Glutamatergic neuron (in vitro differentiated cells): ENCODE data around the gene SMARCA2. TPM values are rescaled to one million over a fixed set of nuclear protein-coding genes. Genes with fewer than 3 reads are reported as not detected.

ENCODE experiments used
- DNase-seq: peaks from one replicate; pipeline ENCODE4 v3.0.0; 2022
- H3K27ac Mint-ChIP-seq: one replicate; pipeline ENCODE4 v1.8.0; 2020; ENCODE audit warnings: mild to moderate bottlenecking, mixed read lengths, inconsistent platforms; ENCODE audit not compliant: unreplicated experiment
- H3K27me3 Mint-ChIP-seq: one replicate; pipeline ENCODE4 v1.8.0; 2020; ENCODE audit warnings: mild to moderate bottlenecking, moderate library complexity, mixed read lengths, inconsistent platforms; ENCODE audit not compliant: unreplicated experiment
- H3K36me3 Mint-ChIP-seq: one replicate; pipeline ENCODE4 v1.8.0; 2020; ENCODE audit warnings: mild to moderate bottlenecking, mixed read lengths, inconsistent platforms; ENCODE audit not compliant: unreplicated experiment
- H3K4me1 Mint-ChIP-seq: one replicate; pipeline ENCODE4 v1.8.0; 2020; ENCODE audit warnings: mild to moderate bottlenecking, low read depth, mixed read lengths, inconsistent platforms; ENCODE audit not compliant: unreplicated experiment
- H3K4me3 Mint-ChIP-seq: one replicate; pipeline ENCODE4 v1.8.0; 2020; ENCODE audit warnings: mild to moderate bottlenecking, mixed read lengths, inconsistent platforms; ENCODE audit not compliant: unreplicated experiment
- H3K9me3 Mint-ChIP-seq: one replicate; pipeline ENCODE4 v1.8.0; 2020; ENCODE audit warnings: mild to moderate bottlenecking, moderate library complexity, mixed read lengths, inconsistent platforms; ENCODE audit not compliant: unreplicated experiment
- CTCF ChIP-seq: fragments of 200-600 bp; sonication (generic); IDR thresholded peaks from one replicate; pipeline ENCODE4 v1.5.0; 2021; ENCODE audit not compliant: partially characterized antibody, unreplicated experiment
- total RNA-seq: library from RNA; stranded (reverse); fragmentation: NEBNext Ultra II Directional; extraction: Animal tissue kit (Norgen Biotek cat#: 25700); gene quantifications from one replicate; pipeline ENCODE4 v1.2.1, GENCODE V29; 2021; ENCODE audit not compliant: unreplicated experiment

The SMARCA2 gene
- total RNA-seq, 1 donor from 2014 or later = 14.5 TPM

- Mint-ChIP-seq H3K4me1 (peaks cover 5% of the 10 kb centered on the region), H3K36me3 (no peaks in the 10 kb centered on the region), H3K9me3 (peaks cover 3% of the 10 kb centered on the region), H3K27ac (no peak overlapping the region), H3K27me3 (no peaks in the 10 kb centered on the region), H3K4me3 (no peak overlapping the region)
- no peak for TF ChIP-seq CTCF
- DNase-seq = no peak
Observed at GRCh38 chr9:2053883-2054845, 39.0 kb downstream of the SMARCA2 start.

GRCh38 chr9:2055203-2055658 lies 40.1 kb downstream of the SMARCA2 start:
- TF ChIP-seq CTCF = no peak
- peaks cover 5% of the 10 kb centered on the region for H3K4me1 Mint-ChIP-seq
- no peak for DNase-seq
- no peak overlapping the region for H3K4me3 Mint-ChIP-seq
- no peaks in the 10 kb centered on the region for H3K36me3 Mint-ChIP-seq
- H3K9me3 Mint-ChIP-seq = peaks cover 3% of the 10 kb centered on the region
- no peaks in the 10 kb centered on the region for H3K27me3 Mint-ChIP-seq
- no peak overlapping the region for H3K27ac Mint-ChIP-seq

GRCh38 chr9:2059274-2059929 lies 44.3 kb downstream of the SMARCA2 start:
- H3K27ac Mint-ChIP-seq = no peak overlapping the region
- H3K36me3 Mint-ChIP-seq = no peaks in the 10 kb centered on the region
- TF ChIP-seq CTCF = no peak
- no peaks in the 10 kb centered on the region for H3K9me3 Mint-ChIP-seq
- no peaks in the 10 kb centered on the region for H3K27me3 Mint-ChIP-seq
- peaks cover 5% of the 10 kb centered on the region for H3K4me1 Mint-ChIP-seq
- no peak for DNase-seq
- no peak overlapping the region for H3K4me3 Mint-ChIP-seq

DNA sequence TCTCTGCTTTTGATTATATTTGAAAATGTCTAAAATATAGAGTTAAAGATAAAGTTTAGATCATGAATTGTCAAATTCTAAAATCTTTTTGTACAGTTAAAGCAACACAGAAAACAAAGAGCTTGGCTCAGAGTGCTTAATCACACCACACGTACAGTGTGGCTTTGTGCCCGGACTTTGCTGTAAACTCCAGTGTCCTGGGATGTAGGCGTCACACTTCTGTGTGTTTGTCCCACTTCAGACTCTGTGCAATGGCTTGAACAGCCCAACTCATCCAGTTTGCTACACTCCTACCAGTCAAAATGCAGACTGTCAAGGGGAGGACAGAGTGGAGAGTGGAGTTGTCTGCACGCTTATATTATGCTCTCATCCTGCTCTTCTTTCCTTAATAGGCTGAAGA lies 45.3 kb downstream of the SMARCA2 start:
- Mint-ChIP-seq H3K4me1 (peaks cover 2% of the 10 kb centered on the region), H3K36me3 (no peaks in the 10 kb centered on the region), H3K27ac (no peak overlapping the region), H3K27me3 (no peaks in the 10 kb centered on the region), H3K4me3 (no peak overlapping the region), H3K9me3 (no peaks in the 10 kb centered on the region)
- TF ChIP-seq CTCF = no peak
- no peak for DNase-seq

GRCh38 chr9:2065704-2066103 lies 50.6 kb downstream of the SMARCA2 start:
- Mint-ChIP-seq H3K4me1 (no peaks in the 10 kb centered on the region), H3K4me3 (no peak overlapping the region), H3K9me3 (no peaks in the 10 kb centered on the region), H3K27me3 (no peaks in the 10 kb centered on the region), H3K27ac (no peak overlapping the region), H3K36me3 (no peaks in the 10 kb centered on the region)
- DNase-seq = no peak
- TF ChIP-seq CTCF = no peak
